ENCODE measurements around the gene PDK4. TPM values are rescaled to one million over a fixed set of nuclear protein-coding genes. Genes with fewer than 3 reads are reported as not detected.
"Not testable (repeated sequence)": the region's sequence is repeated elsewhere in the genome, so short reads cannot be mapped to it uniquely, and the experiment has no call there.

PDK4 gene
- total and polyA plus RNA-seq, 10 of the 15 experiments (the other 5 are each of a cell fraction or from before 2014, with no cell fraction given), result 0.03 to 0.46 TPM; not detected in 8

- TF ChIP-seq CBX5 (IDR thresholded peaks at IDR 0.05; ENCODE audit: low read depth) (no peak), TBL1XR1 (IDR thresholded peaks at IDR 0.05; ENCODE audit: low read depth, low read length) (no peak), ATF3 (IDR thresholded peaks at IDR 0.05; ENCODE audit: borderline replicate concordance, extremely low read depth, low read depth, low read length) (no peak), PAX8 (IDR thresholded peaks at IDR 0.05) (no peak)
- TF ChIP-seq, protein P1, sequence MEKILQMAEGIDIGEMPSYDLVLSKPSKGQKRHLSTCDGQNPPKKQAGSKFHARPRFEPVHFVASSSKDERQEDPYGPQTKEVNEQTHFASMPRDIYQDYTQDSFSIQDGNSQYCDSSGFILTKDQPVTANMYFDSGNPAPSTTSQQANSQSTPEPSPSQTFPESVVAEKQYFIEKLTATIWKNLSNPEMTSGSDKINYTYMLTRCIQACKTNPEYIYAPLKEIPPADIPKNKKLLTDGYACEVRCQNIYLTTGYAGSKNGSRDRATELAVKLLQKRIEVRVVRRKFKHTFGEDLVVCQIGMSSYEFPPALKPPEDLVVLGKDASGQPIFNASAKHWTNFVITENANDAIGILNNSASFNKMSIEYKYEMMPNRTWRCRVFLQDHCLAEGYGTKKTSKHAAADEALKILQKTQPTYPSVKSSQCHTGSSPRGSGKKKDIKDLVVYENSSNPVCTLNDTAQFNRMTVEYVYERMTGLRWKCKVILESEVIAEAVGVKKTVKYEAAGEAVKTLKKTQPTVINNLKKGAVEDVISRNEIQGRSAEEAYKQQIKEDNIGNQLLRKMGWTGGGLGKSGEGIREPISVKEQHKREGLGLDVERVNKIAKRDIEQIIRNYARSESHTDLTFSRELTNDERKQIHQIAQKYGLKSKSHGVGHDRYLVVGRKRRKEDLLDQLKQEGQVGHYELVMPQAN (conservative IDR thresholded peaks at IDR 0.05), result no peak
These were observed 9.0 kb upstream of the PDK4 start (continued) for GRCh38 chr7:95605275-95605674.

DNA sequence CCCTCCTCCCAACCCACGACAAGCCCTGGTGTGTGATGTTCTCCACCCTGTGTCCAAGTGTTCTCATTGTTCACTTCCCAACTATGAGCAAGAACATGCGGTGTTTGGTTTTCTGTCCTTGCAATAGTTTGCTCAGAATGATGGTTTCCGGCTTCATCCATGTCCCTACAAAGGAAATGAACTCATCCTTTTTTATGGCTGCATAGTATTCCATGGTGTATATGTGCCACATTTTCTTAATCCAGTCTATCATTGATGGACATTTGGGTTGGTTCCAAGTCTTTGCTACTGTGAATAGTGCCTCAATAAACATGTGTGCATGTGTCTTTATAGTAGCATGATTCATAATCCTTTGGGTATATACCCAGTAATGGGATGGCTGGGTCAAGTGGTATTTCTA, 8.5 kb upstream of the PDK4 start:
- H3K27ac ChIP-seq (ENCODE audit: control insufficient read depth, insufficient read depth); POLR2A ChIA-PET; H3K9ac ChIP-seq (ENCODE audit: control insufficient read depth, insufficient read depth, low read length); RAD21 ChIA-PET (ENCODE audit: unreplicated experiment); CTCF ChIA-PET; H3K4me3 ChIP-seq; DNase-seq (ENCODE audit: low read depth, low spot score); BruUV-seq (replicated peaks); H3K4me2 ChIP-seq (ENCODE audit: control insufficient read depth, insufficient read depth); H3K27me3 ChIP-seq (replicated peaks in 1 of 2; ENCODE audit: control insufficient read depth in 2 of 2, insufficient read depth in 2 of 2, low read length in 1 of 2); H3K36me3 ChIP-seq (ENCODE audit: control insufficient read depth in 2 of 2, insufficient read depth in 2 of 2, low read length in 1 of 2); in situ Hi-C loops (cut with MboI); H3K9me3 ChIP-seq (replicated peaks; ENCODE audit: control insufficient read depth, insufficient read depth, low read length); FAIRE-seq; intact Hi-C loops (cut with micrococcal nuclease; ENCODE audit: unreplicated experiment); SMC1A ChIA-PET (ENCODE audit: uncharacterized antibody, unreplicated experiment); H4K20me1 ChIP-seq (ENCODE audit: control insufficient read depth, insufficient read depth); H2AFZ ChIP-seq (ENCODE audit: control insufficient read depth, low read depth, low read length); ATAC-seq; H3K4me1 ChIP-seq (ENCODE audit: control insufficient read depth, insufficient read depth, low read length); H3K79me2 ChIP-seq (ENCODE audit: control insufficient read depth, insufficient read depth, low read length): not testable (repeated sequence)
- 67% methylated on average over 3 of the region's 3 CpGs for WGBS (ENCODE audit: insufficient coverage, insufficient replicate concordance, low lambda C conversion rate, missing lambda C conversion rate)

- in situ Hi-C loops (cut with MboI); H3K4me2 ChIP-seq (ENCODE audit: control insufficient read depth, insufficient read depth); H2AFZ ChIP-seq (ENCODE audit: control insufficient read depth, low read depth, low read length); H3K9me3 ChIP-seq (replicated peaks; ENCODE audit: control insufficient read depth, insufficient read depth, low read length); intact Hi-C loops (cut with micrococcal nuclease; ENCODE audit: unreplicated experiment); H3K79me2 ChIP-seq (ENCODE audit: control insufficient read depth, insufficient read depth, low read length); CTCF ChIA-PET; FAIRE-seq; H3K9ac ChIP-seq (ENCODE audit: control insufficient read depth, insufficient read depth, low read length); H4K20me1 ChIP-seq (ENCODE audit: control insufficient read depth, insufficient read depth); H3K27ac ChIP-seq (ENCODE audit: control insufficient read depth, insufficient read depth); H3K4me3 ChIP-seq; H3K36me3 ChIP-seq (ENCODE audit: control insufficient read depth in 2 of 2, insufficient read depth in 2 of 2, low read length in 1 of 2); ATAC-seq; BruUV-seq (replicated peaks); SMC1A ChIA-PET (ENCODE audit: uncharacterized antibody, unreplicated experiment); H3K4me1 ChIP-seq (ENCODE audit: control insufficient read depth, insufficient read depth, low read length); POLR2A ChIA-PET; H3K27me3 ChIP-seq (replicated peaks in 1 of 2; ENCODE audit: control insufficient read depth in 2 of 2, insufficient read depth in 2 of 2, low read length in 1 of 2); DNase-seq (ENCODE audit: low read depth, low spot score); RAD21 ChIA-PET (ENCODE audit: unreplicated experiment): not testable (repeated sequence)
- WGBS (ENCODE audit: insufficient coverage, insufficient replicate concordance, low lambda C conversion rate, missing lambda C conversion rate), result 100% methylated on average over 1 of the region's 2 CpGs
These were observed 8.1 kb upstream of the PDK4 start for GRCh38 chr7:95604397-95604796.

All from GM12878 (cell line).